Nephron progenitor cell (in vitro differentiated cells): ENCODE measurements around the gene NAPB.
A peak's percentile ranks its signal among the peaks of the same experiment; 100 is the strongest.

Experiments used
- DNase-seq: peaks from one replicate; pipeline ENCODE4 v3.0.0; 2021
- H3K27ac Mint-ChIP-seq: 2 replicates; pipeline ENCODE4 v1.8.0; 2021; ENCODE audit warnings: mild to moderate bottlenecking, moderate library complexity, mixed read lengths
- H3K27me3 Mint-ChIP-seq: 2 replicates; pipeline ENCODE4 v1.8.0; 2021; ENCODE audit warnings: mild to moderate bottlenecking, low read depth, mixed read lengths; ENCODE audit not compliant: poor library complexity
- H3K36me3 Mint-ChIP-seq: 2 replicates; pipeline ENCODE4 v1.8.0; 2021; ENCODE audit warnings: low read depth, mixed read lengths
- H3K4me1 Mint-ChIP-seq: 2 replicates; pipeline ENCODE4 v1.8.0; 2021; ENCODE audit warnings: mixed read lengths
- H3K4me3 Mint-ChIP-seq: 2 replicates; pipeline ENCODE4 v1.8.0; 2021; ENCODE audit warnings: mild to moderate bottlenecking, moderate library complexity, mixed read lengths
- H3K9me3 Mint-ChIP-seq: 2 replicates; pipeline ENCODE4 v1.8.0; 2021; ENCODE audit warnings: mild to moderate bottlenecking, moderate library complexity, mixed read lengths
- CTCF ChIP-seq: fragments of 200-600 bp; sonication (generic); IDR thresholded peaks from 2 replicates; pipeline ENCODE4 v1.5.0; 2021; ENCODE audit warnings: antibody characterized with exemption

Gene NAPB

GRCh38 chr20:23408957-23409356 is 12.3 kb downstream of the NAPB start:
- Mint-ChIP-seq H3K27me3 (peaks cover 3% of the 10 kb centered on the region), H3K4me1 (peaks cover 39% of the 10 kb centered on the region), H3K36me3 (peaks cover 31% of the 10 kb centered on the region), H3K9me3 (no peaks in the 10 kb centered on the region), H3K27ac (no peak overlapping the region), H3K4me3 (no peak overlapping the region)
- no peak for TF ChIP-seq CTCF
- no peak for DNase-seq

DNA sequence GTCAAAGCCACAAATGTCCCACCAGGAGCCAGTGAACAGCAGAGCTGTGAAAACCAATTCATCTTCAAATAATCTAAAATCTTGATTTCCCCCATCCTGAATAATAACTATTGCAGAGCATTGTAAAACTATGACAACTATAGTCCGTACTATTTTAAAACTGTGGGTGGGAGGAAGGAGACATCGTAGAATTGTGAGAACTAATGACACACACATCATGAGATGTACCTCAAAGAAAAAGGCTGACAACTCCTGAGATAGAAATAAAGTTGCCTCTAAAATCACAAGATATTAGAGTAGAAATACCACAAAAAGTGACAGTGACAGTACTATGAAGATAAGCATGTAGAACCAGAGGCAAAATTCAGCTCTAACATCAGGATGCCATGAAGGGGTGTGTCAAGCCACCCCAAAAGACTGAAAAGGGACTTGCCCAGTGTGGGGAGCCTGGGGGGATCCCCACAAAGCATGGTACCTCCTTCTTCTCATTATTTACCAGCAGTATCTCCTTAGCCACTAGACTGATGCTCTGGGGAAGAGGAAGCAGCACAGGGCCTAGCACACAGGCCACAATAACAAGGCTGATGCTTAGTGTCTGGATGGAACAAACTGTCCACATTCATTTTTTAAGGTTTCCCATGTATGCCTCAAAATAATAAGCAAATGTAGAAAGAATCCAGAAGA is 13.4 kb downstream of the NAPB start:
- Mint-ChIP-seq H3K36me3 (peaks cover 25% of the 10 kb centered on the region), H3K4me3 (no peak overlapping the region), H3K9me3 (no peaks in the 10 kb centered on the region), H3K4me1 (peaks cover 39% of the 10 kb centered on the region), H3K27ac (peak overlapping the region; percentile 20), H3K27me3 (peaks cover 3% of the 10 kb centered on the region)
- no peak for TF ChIP-seq CTCF
- DNase-seq: no peak

DNA sequence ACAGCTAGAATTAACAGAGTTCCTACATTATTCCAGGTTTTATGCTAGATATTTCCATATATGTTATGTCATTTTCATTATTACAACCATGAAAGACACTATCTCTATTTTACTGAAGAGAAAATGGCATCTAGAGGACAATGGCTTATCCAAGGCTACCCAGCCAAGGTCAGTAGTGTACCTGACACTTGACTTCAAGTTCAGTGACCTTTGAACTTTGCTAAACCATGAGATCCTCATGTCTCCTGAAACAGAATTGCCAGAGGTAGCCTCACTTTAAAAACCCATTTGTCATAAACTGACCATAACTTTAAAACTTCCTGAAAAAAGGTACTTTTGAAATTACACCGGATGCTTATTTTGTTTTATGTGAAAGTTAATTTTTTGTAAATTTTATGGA is 14.4 kb downstream of the NAPB start:
- Mint-ChIP-seq H3K36me3 (peaks cover 30% of the 10 kb centered on the region), H3K27ac (no peak overlapping the region), H3K4me1 (peaks cover 32% of the 10 kb centered on the region), H3K27me3 (peaks cover 3% of the 10 kb centered on the region), H3K4me3 (no peak overlapping the region), H3K9me3 (no peaks in the 10 kb centered on the region)
- no peak for DNase-seq
- no peak for TF ChIP-seq CTCF

- Mint-ChIP-seq H3K36me3 (peaks cover 39% of the 10 kb centered on the region), H3K4me3 (no peak overlapping the region), H3K27me3 (peaks cover 3% of the 10 kb centered on the region), H3K4me1 (peaks cover 16% of the 10 kb centered on the region), H3K9me3 (no peaks in the 10 kb centered on the region), H3K27ac (no peak overlapping the region)
- DNase-seq: no peak
- TF ChIP-seq CTCF: no peak
Measured at GRCh38 chr20:23404196-23404595, 17.1 kb downstream of the NAPB start.

GRCh38 chr20:23403751-23404150 is 17.5 kb downstream of the NAPB start:
- peaks cover 42% of the 10 kb centered on the region for H3K36me3 Mint-ChIP-seq
- peaks cover 3% of the 10 kb centered on the region for H3K27me3 Mint-ChIP-seq
- no peaks in the 10 kb centered on the region for H3K9me3 Mint-ChIP-seq
- no peak overlapping the region for H3K27ac Mint-ChIP-seq
- no peak overlapping the region for H3K4me3 Mint-ChIP-seq
- peaks cover 16% of the 10 kb centered on the region for H3K4me1 Mint-ChIP-seq
- no peak for TF ChIP-seq CTCF
- no peak for DNase-seq

DNA sequence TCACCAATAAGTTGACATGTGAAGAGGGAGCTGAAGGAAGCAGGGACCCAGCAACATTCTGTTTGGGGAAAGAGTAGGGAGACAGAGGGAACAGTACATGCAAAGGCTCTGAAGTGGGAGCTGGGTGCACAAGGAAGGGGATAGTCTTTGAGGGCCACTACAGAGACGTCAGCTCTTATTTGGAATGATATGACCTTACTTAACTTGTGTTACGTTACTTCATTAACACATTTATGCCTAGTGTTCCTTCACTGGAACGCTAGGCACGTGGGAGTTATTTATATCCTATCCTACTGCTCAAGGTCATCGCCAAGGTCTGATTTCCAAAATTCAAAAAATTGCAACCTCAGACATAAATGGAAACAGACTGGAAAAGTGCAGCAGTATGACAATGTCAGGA is 20.2 kb downstream of the NAPB start:
- TF ChIP-seq CTCF: no peak
- peaks cover 19% of the 10 kb centered on the region for H3K4me1 Mint-ChIP-seq
- H3K4me3 Mint-ChIP-seq: no peak overlapping the region
- peaks cover 3% of the 10 kb centered on the region for H3K27me3 Mint-ChIP-seq
- H3K36me3 Mint-ChIP-seq: peaks cover 28% of the 10 kb centered on the region
- H3K27ac Mint-ChIP-seq: no peak overlapping the region
- no peak for DNase-seq
- no peaks in the 10 kb centered on the region for H3K9me3 Mint-ChIP-seq
